Mammary epithelial cell (primary cell): ENCODE measurements around the gene TRHDE.

Source experiments
- CTCF ChIP-seq, 2 donors: IDR thresholded peaks in 1 of 2; conservative IDR thresholded peaks in 1 of 2; 2 replicates each; pipeline ENCODE4 v1.5.1; 2011 to 2012; ENCODE audit warnings: inconsistent platforms in 2 of 2, low read length in 2 of 2, mild to moderate bottlenecking in 2 of 2, control low read depth in 1 of 2, low read depth in 1 of 2; ENCODE audit not compliant: insufficient read depth in 1 of 2; ENCODE audit errors: extremely low read depth in 1 of 2
- EZH2 ChIP-seq: IDR thresholded peaks from 2 replicates; pipeline ENCODE4 v1.6.1; 2012; ENCODE audit warnings: low read length, inconsistent platforms, borderline replicate concordance

DNA sequence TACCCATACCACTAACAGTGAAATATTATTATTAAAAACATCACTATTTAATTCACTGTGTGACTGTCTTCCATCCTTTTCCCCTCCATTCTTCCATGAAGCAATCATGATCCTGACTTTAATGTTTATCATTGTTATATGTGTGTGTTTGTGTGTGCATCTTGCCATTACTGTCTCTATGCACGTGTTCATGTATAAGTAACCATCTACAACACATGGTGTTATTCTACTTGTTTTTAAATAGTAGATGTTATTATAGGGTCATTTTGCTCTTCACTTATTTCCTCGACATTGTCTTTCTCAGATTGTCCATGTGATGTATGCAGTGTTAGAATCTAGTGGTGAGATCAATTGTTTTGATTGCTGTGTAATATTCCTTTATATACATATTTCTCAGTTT lies 195.8 kb downstream of the TRHDE start:
- TF ChIP-seq EZH2, result no peak
- no peak for TF ChIP-seq CTCF (conservative IDR thresholded peaks at IDR 0.05 in 1 of 2, IDR thresholded peaks at IDR 0.05 in 1 of 2; ENCODE audit: extremely low read depth in 1 of 2, insufficient read depth in 1 of 2, low read depth in 1 of 2, low read length in 2 of 2)
